Endometrial microvascular endothelial cells (primary cell): ENCODE measurements around the gene SMAD4. TPM values are rescaled to one million over a fixed set of nuclear protein-coding genes. Genes with fewer than 3 reads are reported as not detected.

Experiments used
- in situ Hi-C: cut with HindIII; loops from 2 replicates; pipeline ENCODE4 v1.10.0; 2017; ENCODE audit warnings: low sequenced_read_pairs, low pct_unique_long_range_greater_than_20kb; ENCODE audit errors: inconsistent ontology term
- total RNA-seq: library from RNA; depleted of rRNA; stranded (reverse); fragments of >200 nt; gene quantifications from one replicate; pipeline ENCODE4 v1.2.3, GENCODE V29; 2015; ENCODE audit errors: inconsistent ontology term

The SMAD4 gene
- total RNA-seq, 1 donor from 2014 or later, result 76.7 TPM

DNA sequence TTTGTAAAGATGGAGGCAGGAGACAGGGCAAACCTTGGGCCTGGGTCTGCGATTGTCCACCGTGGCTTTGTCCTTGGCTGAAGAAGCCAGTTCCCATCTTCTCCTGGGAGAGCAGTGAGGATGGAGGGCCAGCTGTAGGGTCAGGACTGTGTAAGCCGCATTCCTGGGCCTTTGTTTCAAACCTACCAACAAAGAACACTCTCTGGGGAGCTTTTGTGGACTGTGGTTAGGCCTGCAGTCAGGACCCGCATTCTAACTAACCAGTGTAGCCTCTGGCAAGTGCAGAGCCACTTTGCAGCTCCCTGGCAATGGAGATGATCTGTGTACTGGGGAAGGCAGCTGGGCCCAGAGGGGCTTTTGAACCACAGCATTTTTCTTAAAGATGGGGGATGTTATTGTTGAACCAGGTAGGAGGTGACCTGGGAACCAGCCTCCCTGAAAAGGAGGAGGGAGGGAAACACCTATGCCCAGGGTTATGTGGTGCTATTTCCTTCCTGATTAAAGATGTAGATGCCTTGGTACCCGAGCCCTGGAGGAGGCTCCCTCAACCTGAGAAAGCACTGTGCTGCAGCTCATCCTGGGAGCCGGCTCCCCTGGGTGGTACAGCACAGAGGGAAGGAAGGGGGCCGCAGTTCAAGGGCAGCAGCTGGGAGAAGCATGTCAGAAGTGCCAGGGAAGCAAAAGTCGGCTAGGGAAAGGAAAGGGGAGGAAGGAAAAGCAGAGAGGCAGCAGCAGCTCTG is 12.7 kb upstream of the SMAD4 start:
- in situ Hi-C loops, result no loop called here

DNA sequence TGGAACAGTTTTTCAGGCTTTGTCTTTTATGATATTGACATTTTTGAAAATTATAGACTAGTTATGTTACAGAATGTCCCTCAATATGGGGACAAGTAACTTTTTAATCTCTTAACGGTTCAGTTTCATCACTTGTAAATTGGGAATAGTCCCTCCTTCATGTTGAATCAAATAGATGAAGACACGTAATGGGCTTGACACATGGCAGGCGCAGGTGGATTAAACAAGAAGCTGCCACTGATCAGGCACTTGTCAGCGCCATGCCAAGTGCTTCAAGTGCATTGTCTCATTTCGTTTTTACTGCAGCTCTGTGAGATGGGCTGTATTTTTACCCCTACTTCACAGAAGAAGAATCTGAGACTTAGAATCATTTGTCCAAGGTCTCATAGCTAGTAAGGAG is 9.5 kb upstream of the SMAD4 start:
- in situ Hi-C loops, result no loop called here

DNA sequence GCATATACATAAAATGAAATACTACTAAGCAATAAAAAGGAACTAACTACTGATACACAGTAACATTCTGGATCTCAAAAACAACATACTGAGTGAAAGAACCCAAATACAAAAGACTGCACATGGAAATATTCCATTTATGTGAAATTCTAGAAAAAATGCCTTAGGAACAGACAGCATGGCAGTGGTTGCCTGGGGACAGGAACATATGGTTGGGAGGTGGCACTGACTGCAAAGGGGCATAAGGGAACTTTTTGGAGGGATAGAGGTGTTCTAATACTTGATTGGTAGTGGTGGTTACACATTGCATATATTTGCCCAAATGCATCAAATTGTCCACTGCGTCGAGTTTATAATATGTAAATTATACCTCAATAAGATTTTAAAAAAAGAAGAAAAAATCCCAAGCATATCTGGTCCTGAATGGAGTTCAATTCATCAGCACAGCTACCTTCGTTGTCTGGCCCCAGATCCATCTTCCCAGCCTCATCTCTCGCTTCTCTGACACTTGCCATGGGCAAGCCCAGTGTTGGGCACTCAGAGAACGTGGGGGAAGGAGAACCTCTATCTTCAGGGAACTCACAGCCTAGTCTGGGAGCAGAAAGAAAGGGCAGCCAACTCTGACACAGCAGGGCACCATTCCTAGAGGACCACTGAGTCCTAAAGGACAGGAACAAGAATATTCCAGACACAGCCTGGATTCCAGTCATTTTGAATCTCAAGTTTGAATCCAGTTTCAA is 8.6 kb upstream of the SMAD4 start:
- in situ Hi-C loops, result no loop called here

DNA sequence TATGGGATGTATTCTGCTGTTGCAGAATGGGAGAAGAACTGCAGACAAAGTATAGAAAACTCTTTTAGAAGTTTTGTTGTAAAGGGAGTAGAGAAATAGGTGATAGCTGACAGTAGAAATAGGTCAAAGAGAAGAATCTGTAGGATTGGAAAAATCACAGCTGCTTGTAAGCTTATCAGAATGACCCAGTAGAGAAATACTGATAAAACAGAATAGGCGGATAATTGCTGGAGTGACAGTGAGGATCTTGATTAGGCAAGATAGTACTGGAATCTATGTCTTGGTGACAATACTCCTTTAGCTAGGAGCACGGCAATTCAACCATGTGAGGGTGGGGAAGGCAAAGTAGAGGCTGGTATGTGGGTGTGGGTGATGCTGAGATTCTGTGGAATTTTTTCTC is 4.5 kb upstream of the SMAD4 start:
- in situ Hi-C loops, result no loop called here

DNA sequence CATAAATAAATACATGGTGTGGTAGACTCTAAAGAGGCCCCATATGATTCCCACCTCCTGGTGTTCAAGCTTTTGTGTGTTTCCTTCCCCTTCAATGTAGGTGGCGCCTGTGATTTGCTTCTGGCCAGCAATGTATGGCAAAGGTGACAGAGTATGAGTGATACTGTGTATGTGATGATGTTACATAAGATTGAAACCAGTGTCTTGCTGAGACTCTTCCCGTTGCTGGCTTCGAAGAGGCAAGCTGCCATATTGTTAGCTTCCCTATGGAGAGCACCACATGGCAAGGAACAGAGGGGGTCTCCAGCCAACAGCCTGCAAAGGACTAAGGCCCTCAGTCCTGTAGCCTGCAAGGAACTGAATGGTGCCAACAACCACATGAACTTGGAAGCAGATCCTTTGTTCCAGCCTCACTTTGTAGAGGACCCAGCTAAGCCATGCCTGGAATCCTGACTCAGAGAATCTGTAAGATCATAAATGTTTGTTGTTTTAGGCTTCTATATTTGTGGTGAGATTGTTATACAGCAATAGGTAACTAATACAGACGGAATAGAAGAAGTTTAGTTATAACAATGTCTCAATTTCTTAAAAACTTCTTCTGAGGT is 1.7 kb upstream of the SMAD4 start:
- in situ Hi-C loops, result no loop called here

DNA sequence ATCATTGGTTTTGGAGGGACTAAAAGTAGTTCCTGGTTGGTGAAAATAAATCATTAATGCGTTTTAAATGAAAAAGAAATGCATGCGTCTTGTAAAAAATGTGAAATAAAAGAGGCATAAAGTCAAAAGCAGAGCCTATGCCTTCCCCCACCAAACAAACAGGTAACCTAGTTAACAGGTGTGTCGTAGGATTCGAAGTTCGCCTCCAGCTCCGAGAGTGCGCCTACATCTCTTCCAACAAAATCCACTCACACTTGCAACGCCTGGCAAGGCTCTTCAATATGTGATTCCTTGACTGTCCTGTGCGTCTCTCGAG is 677 bp upstream of the SMAD4 start:
- in situ Hi-C loops, result no loop called here

DNA sequence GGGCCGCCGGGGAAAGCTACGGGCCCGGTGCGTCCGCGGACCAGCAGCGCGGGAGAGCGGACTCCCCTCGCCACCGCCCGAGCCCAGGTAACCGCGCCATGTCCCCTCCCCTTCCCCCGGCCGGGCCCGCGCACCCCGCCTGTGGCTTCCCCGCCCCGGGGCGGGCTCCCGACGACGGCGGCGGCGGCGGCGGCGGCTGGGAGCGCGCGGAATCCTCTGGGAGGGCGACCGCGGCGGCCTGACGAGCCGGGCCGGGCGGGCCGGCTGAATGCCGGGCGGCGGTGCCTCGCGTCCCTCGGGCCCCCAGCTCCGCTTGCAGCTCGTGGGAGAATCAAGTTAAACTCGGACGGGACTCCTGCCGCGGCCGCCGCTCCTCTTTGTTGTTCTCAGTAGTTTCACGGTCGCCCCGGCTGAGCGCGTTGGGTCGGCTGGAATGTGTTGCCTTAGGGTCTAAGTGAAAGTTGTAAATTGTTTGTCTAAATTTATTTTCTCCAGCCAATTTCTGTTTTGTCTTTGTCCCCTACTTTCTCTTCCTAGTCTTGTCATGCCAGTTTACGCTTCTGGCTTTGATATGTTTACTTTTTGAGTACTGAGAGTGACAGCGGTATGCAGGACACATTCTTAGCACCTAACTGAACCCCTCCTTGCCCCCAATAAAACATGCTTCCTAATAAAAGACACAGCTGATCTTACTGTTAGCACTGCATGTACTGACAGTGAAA is 685 bp downstream of the SMAD4 start:
- in situ Hi-C loops, result no loop called here

DNA sequence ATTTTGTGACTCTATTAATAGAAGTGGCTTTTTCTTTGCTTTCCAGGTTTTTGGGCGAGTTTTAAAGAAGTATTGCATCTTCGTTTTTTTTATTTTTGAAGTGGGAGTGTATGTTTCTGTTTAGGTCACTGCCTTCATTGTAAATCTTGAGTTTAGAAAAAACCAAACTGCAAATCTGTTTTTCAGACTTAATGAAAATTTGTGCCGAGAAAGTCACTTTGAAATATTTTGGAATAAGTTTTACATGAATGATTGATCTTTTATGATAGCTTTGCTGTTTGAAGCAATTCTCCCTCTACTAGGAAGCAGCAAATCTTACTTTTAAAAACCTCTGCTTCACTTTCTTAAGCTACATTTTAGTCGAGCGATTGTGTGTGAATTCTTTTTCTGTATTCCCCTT is 2.2 kb downstream of the SMAD4 start:
- in situ Hi-C loops, result no loop called here

DNA sequence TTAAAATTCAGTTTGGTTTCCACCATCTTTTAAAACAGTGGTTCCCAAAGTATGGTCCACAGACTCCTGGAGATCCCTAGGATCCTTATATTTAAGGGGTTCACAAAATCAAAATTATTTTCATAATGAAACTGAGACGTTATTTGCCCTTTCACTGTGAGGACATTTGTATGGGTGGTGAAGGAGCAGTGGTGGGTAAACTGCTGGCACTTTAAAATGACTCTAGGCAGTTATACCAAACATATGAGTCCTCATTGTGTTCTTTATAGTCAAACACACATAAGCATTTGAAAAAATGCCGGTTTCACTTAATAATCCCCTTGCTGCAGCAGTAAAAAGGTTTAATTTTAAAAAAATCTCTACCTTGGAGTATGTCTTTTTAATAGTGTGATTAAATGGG is 7.2 kb downstream of the SMAD4 start:
- in situ Hi-C loops, result no loop called here

DNA sequence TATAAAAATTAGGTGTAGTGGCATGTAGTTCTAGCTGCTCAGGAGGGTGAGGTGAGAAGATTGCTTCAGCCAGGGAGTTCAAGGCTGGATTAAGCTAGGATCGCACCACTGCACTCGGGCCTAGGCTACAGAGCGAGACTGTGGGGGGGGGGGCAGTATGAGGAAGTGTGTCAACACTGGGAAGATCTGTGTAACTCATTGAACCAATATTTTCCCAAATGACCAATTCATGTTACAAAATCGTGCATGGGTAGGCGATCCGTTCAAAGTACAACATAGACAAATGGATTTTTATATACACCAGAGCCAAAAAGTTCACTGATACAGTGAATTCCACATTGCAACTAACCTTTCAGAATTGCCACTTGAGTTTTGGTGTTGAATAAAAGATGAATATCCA is 8.1 kb downstream of the SMAD4 start:
- in situ Hi-C loops, result no loop called here

DNA sequence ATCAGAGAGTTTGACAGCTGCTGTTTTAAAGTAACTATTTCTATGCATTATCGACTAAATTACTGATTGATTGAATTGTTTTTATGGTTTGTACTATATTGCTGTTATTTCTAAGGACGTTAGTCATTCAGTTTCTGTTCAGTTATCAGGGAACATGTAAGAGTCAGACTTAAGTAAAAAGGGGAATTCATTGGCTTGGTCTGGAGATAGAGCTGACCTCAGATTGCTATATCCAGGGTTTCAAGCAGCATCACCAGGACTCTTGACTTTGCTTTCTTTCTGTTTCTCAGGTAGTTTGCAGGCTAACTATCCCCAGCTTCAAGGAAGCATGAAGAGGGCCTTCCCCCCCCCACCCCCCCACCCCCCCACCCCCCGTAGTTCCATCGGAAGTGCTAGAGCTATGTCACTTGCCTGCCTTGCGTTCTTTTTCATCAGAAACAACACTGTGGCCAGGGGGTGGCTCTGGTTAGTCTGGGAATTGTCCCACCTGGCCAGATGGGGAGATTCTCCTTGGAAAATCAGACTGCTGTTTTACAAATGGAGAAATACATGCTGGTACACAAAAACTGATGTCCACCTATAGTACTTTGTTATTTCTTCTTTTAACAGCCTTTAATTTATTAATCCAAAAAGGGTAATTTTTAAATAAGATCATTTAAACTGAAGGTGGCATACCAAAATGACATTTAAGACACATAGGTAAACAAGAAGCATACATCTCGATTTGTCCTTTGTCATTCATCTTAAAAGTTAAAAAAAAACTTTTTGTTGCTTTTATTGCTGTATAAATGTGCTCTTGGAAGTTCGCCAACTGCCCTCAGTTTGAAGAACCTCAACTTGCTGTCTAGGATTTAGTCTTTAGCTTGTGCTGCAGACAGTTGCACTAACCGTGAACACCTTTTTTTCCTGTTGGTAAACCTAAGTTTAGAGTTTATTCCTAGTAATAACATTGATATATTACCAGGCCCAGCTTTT is 9.4 kb downstream of the SMAD4 start:
- in situ Hi-C loops, result no loop called here

DNA sequence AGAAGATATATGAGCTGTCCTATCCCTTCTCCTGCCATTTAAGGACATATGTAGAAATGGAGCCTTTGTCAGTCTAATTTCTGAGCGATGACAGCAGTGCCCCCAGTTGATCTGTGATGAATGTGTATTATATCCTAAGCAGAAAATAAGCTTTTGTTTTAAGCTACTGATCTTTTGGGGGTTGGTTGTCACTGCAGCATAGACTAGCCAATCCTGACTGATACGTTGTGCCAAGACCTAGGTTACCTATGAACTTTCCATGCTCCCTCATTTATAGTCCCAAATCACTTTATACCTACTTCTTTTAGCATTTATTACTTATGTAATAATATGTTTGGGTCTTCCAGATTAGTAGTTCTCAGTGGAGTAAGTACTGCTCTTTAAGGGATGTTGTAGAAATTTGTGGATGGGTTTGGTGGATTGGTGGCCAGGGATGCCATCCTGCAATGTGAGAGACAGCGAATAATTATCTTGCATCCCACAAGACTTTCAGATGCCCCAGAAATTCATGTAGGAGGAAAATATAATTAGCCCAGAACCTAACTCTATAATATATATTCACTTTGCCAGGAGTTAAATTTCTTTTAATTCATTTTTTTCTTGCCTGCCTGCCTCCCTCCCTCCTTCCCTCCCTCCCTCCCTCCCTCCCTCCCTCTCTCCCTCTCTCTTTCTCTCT is 11.8 kb downstream of the SMAD4 start:
- in situ Hi-C loops, result no loop called here

DNA sequence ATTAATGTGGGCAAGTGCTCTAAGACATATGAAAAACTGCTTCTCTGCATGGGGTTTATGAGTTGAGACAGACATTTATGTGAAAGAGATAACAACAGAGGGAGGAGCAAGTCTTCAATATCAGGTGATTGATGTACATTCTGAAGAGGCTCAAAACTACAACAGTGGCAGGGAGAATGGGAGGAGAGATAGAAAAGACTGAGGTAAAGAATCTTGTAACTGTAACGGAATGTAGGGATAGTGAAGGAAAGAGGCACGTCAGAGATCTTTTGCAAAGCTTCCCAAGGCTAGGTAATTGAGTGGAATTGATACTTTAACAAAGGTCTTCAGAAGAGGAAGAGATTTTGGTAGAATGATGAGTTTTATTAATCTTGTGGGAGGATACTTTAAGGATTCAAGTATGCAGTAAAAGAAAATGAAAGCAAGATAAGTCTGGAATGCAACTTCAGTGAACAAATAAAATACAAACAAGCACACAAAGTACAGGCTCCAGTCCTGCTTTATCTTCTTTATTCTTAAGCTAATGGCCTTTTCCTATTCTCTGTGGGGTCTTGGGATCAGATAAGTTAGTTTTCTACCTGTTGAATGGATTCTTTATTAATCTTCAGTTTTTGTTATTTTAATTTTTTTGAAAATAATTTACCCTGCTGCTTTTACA is 15.0 kb downstream of the SMAD4 start:
- in situ Hi-C loops, result no loop called here

DNA sequence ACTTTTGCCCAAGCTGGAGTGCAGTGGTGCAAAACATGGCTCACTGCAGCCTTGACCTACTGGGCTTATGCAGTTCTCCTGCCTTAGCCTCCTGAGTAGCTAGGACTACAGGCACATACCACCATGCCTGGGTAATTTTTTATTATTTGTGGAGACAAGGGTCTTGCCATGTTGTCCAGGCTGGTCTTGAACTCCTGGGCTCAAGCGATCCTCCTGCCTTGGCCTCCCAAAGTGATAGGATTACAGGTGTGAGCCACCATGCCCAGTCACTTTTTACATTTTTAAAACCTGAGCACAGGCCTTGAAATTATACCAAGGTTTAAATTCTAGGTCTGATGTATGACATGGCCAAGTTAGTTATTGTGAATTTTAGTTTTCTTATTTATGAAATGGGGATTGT is 18.2 kb downstream of the SMAD4 start:
- in situ Hi-C loops, result no loop called here

DNA sequence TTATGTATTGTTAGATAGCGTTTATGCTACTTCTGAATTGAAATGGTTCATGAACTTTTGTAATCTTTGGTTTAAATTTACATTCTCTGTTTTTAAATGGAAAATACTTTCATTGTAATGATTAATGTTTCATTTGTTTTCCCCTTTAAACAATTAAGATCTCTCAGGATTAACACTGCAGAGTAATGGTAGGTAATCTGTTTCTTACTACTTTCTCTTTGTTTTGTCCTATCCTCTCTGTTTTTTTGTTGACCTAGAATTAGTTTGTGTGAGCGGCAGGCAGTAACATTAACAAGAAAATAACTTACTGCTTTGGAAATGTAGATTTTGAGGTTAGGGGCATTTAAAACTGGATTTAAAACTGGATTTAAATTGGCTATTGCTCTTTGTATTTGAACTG is 19.1 kb downstream of the SMAD4 start:
- in situ Hi-C loops, result no loop called here

DNA sequence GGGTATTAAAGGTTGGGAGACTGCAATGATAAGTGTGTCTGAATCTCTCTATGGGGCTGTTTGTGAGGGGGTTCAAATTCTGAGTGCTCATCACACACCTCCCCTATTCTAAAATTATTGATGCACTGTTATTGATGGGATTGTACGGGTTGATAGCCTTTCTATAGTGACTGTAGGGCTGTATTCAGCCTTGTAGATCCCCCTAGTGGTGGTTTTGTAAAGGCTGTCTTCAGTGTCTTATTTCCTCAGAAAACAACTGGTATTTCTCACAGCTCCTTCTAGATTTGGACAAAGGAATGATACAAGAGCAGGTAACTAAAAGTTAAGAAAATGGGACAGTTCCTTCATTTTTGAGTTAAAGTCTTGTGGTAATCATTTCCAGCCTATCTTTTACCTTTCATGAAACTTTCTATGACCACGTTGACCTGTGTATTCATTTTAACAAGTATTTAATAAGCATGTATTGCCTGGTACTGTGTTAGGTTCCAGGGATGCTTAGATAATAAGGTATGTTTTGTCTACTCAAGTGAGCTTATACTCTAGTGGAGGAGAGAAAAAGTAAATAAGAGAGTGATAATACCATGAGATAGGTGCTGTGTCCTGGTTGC is 21.2 kb downstream of the SMAD4 start:
- in situ Hi-C loops, result no loop called here

DNA sequence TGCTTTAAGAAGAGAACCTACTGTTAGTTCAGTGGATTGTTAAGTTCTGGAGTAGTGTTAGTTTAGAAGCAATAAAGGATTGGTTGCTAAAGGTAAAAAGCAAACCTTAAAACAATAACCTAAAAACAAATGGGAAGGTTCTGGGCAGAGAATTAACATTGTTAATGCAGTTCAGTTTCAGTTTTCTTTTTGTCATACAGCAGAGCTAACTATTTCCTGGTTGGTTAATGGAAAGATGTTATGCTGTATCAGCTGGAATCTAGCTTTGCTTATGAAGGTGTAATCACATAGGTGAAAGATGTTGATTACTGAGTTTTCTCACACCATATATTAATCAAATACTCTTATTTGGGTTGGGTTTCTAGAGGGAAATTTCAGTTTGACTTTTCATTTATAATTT is 23.8 kb downstream of the SMAD4 start:
- in situ Hi-C loops, result no loop called here
